Measurements from ENCODE around the gene LPIN3. TPM values are rescaled to one million over a fixed set of nuclear protein-coding genes. Genes with fewer than 3 reads are reported as not detected.

LPIN3 gene
- total RNA-seq, 6 experiments from 2014 or later = 11.9 to 14.2 (median 13.2) TPM

GRCh38 chr20:41316602-41317545 lies 23.7 kb upstream of the LPIN3 start:
- Mint-ChIP-seq H3K4me1 (ENCODE audit: low read depth) (peaks cover 50% of the 10 kb centered on the region), H3K9me3 (no peaks in the 10 kb centered on the region), H3K27me3 (ENCODE audit: insufficient read depth) (peaks cover 2% of the 10 kb centered on the region; the same call in 1 of the 2 replicates), H3K27ac (peak overlapping the region; percentile 97), H3K4me3 (peak overlapping the region; percentile 90), H3K36me3 (ENCODE audit: low read depth) (peaks cover 4% of the 10 kb centered on the region; the same call in 1 of the 2 replicates)
- no peak for TF ChIP-seq CTCF (IDR thresholded peaks at IDR 0.05)
- peak; percentile 73 for DNase-seq

DNA sequence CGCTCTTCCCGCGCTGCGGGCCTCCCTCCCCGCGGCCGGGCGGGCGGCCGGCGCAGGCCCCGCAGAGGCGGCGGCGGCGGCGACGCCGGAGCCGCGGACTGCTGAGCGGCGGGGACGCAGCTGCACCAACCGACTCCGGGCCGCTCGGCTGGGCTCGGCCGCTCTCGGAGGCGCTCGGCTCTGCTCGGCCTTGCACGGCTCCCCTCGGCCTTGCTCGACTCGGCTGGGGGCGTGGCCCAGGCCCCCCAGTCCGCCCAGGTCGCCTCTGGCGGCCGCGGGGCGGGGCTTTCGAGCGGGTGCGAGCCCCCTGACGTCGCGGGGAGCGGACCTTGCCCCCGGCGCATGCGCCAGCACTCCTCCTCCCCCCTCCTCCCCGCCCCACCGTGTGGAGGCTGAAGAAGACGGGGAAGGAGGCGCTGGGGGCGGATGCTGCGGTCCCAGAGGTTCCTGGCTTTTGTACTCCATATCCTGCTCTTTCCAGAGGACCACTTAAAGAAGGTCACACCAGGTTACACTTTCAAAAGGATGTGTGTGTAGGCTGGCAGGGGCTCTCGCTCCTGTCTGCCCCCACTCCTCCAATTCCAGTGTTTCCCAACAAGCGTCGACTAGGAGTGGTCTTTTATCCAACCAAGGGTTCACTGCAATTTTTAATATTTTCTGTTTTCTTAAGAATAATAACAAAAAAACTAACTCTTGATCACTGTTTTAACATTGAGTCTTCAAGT lies 22.9 kb upstream of the LPIN3 start, which contains the start of gene ZHX3:
ZHX3 (minus strand) TSS at position 186 of the 725 bp plus-strand sequence. CDS start 112,815 bp downstream, outside the sequence.
- Mint-ChIP-seq H3K36me3 (ENCODE audit: low read depth) (peaks cover 4% of the 10 kb centered on the region; the same call in 1 of the 2 replicates), H3K27me3 (ENCODE audit: insufficient read depth) (peaks cover 2% of the 10 kb centered on the region; the same call in 1 of the 2 replicates), H3K9me3 (no peaks in the 10 kb centered on the region), H3K27ac (peak within 1 kb of the TSS; percentile 97), H3K4me3 (peak within 1 kb of the TSS; percentile 90), H3K4me1 (ENCODE audit: low read depth) (peaks cover 54% of the 10 kb centered on the region)
- no peak for TF ChIP-seq CTCF (IDR thresholded peaks at IDR 0.05)
- peak; percentile 91 for DNase-seq

- Mint-ChIP-seq H3K4me1 (ENCODE audit: low read depth) (peaks cover 54% of the 10 kb centered on the region), H3K27ac (peak overlapping the region; percentile 74), H3K27me3 (ENCODE audit: insufficient read depth) (peaks cover 2% of the 10 kb centered on the region; the same call in 1 of the 2 replicates)
Measured at GRCh38 chr20:41318271-41318649, 22.4 kb upstream of the LPIN3 start.

GRCh38 chr20:41320441-41320840 lies 20.2 kb upstream of the LPIN3 start:
- no peak overlapping the region for H3K4me3 Mint-ChIP-seq

More at GRCh38 chr20:41318271-41318649, 22.4 kb upstream of the LPIN3 start:
- TF ChIP-seq CTCF (IDR thresholded peaks at IDR 0.05) = no peak
- H3K4me3 Mint-ChIP-seq = peak overlapping the region; percentile 80
- no peak for DNase-seq
- no peaks in the 10 kb centered on the region for H3K9me3 Mint-ChIP-seq
- peaks cover 4% of the 10 kb centered on the region; the same call in 1 of the 2 replicates for H3K36me3 Mint-ChIP-seq (ENCODE audit: low read depth)

More at GRCh38 chr20:41320441-41320840, 20.2 kb upstream of the LPIN3 start:
- peaks cover 36% of the 10 kb centered on the region for H3K4me1 Mint-ChIP-seq (ENCODE audit: low read depth)
- no peak for TF ChIP-seq CTCF (IDR thresholded peaks at IDR 0.05)
- no peaks in the 10 kb centered on the region for H3K36me3 Mint-ChIP-seq (ENCODE audit: low read depth)
- no peak for DNase-seq
- H3K27ac Mint-ChIP-seq = no peak overlapping the region
- H3K9me3 Mint-ChIP-seq = no peaks in the 10 kb centered on the region
- H3K27me3 Mint-ChIP-seq (ENCODE audit: insufficient read depth) = peaks cover 2% of the 10 kb centered on the region; the same call in 1 of the 2 replicates

Measured in HFFc6 (cell line).